SH-SY5Y (cell line): Measurements from ENCODE around the gene TNFAIP3.

Source experiments
- GATA2 ChIP-seq: IDR thresholded peaks from 2 replicates; pipeline ENCODE4 v1.6.1; 2011; ENCODE audit warnings: mild to moderate bottlenecking, low read depth, low read length
- GATA3 ChIP-seq: IDR thresholded peaks from 2 replicates; pipeline ENCODE4 v1.6.1; 2011; ENCODE audit warnings: low read depth, mild to moderate bottlenecking, low read length, moderate library complexity

DNA sequence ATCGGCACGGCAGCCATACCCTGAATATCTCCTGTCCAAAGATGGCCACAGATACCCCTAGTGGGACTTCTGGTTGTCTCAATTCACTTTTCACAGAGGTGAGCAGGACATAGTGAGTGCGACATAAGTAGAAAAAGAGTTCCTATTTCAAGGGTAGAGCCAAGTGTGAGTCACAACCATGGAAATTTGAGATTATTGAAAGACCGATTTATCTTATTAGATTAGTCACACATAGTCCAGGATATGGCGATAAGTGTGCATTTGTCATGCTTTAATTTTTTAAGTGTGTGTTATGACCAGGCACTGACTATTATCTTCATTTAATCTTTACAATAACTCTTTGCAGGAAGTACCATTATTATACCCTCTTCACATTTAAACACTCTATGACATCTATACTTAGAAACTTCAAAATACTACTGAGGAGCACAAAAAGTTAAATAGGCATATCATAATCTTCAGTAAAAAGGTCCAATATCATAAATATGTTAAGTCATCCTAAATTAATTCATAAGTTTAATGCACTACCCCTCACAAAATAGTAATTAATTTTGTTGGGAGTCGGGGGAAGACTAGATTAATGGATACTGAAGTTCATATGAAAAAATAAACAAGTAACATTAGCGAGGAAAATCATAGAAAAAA is 13.4 kb upstream of the TNFAIP3 start:
- TF ChIP-seq GATA2, result no peak
- TF ChIP-seq GATA3, result no peak
